COLO668 (cell line): Measurements from ENCODE around the gene AUH.
"Not testable (repeated sequence)": the region's sequence is repeated elsewhere in the genome, so short reads cannot be mapped to it uniquely, and the experiment has no call there.

Experiments used
- DNase-seq: peaks from one replicate; lab custom pipeline; 2025; ENCODE audit not compliant: unreplicated experiment; lab: John Stamatoyannopoulos, UW

Gene AUH, protein sequence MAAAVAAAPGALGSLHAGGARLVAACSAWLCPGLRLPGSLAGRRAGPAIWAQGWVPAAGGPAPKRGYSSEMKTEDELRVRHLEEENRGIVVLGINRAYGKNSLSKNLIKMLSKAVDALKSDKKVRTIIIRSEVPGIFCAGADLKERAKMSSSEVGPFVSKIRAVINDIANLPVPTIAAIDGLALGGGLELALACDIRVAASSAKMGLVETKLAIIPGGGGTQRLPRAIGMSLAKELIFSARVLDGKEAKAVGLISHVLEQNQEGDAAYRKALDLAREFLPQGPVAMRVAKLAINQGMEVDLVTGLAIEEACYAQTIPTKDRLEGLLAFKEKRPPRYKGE

DNA sequence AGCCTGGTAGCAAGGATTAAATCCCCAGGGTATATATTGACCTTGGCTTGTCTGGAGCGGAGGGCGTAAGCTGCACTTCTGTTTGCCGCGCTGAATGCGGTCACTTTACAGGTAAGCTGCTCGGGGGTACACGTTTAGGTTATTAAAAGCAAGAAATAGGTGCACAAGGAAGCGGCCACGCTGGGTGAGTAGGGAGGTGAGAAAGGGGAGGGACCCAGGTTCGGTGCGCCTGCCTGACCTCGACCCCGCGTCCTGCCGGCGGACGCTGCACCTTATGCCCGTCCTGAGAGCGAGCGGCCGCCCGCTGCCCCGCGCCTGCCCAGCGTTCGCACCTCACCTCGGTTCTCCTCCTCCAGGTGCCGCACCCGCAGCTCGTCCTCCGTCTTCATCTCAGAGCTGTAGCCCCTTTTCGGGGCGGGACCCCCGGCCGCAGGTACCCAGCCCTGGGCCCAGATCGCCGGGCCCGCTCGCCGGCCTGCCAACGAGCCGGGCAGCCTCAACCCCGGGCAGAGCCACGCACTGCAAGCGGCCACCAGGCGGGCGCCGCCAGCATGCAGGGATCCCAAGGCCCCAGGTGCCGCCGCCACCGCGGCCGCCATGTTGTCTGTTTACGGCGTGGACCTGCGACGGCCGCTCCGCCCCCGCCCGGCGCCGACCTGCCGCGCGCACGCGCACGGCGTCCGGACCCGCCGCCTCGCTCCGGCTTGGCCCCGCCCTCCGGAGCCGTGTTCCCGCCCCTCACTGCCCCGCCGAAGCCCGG, at the start of gene AUH:
AUH (minus strand) TSS at position 628 of the 760 bp plus-strand sequence; CDS start at position 599, 29 bp downstream.
- peak; percentile 92 for DNase-seq

DNA sequence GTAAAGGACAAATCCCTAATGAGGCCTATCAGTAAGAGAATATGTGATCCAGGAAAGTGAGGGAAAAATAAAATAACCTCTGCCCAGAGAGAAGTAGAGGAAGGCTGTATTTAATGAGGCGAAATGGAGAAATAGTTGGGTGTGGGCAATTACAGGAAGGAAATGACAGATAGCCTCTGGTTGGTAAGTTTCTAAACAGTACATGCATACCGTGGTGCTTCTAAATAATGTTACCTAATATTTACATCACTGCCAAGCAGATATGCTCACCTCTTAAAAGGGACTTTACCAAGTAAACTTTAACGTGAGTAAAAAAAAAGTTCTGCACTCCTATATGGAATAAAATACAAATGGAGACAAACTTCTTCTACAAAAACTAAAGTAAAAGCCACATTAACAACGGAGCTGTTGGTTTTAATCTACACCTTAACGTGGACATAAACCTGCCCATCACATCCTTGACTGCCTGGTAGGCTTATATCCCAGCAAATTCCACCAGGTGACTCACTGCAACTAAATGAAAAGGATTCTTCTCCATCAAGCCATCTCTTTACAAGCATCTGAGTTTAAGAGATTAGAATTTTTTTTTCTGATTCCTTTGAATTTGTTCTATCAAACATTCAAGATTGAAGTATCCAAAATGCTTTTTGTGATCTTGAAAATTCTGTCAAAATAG, 49.5 kb upstream of the AUH start:
- DNase-seq = no peak

DNA sequence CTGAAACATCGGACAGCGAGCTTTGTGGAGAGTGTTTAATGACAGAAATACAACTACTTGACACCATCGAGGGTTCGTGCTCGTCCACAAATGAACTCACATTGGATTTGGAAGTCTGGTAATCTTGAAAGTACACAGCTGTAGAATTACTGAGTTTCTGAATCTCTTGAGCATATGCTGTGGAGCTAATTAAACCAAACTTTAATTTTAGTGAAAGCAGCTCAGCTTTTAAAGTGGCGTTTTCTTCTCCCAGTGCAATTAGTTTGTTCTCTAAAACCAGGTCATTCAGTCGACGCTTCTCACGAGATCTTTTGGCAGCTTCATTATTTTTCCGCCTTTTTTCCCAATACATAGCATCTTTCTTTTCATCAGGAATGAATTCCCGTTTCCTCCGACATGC, 48.4 kb upstream of the AUH start:
- DNase-seq = no peak

DNA sequence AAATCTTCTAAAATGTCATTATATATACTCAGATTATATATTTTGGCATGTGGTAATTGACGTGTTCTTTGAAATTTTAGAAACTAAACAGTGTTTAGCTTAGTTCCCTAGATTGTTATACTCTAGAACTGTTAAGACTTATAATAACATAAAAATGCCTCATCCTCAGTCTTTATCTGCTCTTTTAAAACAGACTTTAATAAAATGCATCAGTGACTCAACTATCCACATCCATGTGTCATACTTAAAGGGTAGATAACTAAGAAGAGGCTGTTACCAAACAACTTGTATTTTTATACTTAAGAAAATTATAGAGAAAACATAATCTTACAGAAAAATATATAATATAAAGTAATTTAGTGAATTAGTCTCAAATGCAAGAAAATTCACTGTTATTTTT, 46.8 kb upstream of the AUH start:
- DNase-seq = no peak

DNA sequence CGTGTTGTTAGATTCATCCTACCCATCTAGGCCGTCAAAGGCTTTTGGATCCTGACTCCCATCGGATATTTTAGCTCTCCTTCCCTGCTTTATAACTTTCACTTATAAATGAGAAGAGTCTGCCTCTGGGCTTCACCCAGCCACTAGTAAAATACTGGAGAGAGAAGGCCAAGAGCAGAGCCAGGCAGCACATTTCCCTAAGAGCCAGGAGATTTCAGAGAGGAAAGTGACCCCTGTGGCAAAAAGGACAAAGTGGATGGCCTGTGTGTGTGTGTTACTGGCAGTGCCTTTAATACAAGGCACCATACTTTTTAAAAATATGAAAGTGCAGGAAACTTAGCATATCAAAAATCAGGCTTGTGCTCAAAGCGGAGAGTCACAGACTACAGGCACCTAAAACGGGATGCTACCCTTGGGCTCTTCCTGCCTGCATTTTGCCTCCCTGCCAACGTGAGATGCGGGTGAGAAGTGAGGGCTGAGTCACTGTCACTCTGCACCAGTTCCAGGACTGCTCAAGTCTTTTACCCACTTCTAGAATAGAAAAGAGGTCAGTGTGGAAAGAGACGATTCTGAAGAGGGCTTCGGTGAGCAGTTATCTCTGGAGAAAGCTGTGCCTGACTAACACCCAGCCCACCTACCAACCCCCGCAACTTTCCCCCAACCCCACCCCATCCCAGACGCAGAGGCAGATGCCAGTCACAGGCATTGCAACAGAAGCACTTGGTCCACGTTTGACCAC, 46.0 kb upstream of the AUH start:
- no peak for DNase-seq

DNA sequence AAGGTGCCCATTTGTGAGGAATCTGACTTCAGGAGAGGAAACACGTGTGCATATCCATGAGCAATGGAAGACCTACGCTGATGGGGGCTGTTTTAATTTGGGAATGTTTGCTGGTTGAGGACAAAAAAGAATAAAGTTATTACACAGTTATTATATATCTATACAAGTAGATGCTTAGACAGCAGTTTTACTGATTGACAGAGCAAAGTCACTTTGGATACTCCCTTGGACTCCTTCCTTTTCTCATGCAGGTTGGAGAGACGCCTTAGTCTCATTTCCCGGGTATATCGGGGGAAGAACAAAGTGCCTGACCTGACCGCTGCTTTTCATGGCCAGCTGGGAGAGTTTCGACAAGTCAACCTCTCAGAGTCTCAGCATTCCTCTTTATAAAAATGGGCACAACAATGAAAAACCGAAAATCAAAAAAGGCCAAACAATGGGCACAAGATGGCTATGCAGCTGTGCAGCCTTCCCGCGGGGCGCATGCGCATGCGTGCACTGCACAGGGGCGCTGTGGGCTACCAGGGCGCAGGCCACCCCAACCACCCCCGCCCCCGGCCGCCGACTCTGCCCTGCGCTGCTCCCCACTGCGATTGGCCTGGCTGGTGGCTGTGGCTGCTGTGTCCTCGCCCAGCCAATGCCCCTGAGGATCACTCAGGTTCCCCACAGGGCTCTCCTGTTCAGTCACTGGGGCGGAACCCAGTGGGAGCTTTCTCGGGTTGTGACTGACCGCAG, 43.8 kb upstream of the AUH start:
- DNase-seq = no peak

DNA sequence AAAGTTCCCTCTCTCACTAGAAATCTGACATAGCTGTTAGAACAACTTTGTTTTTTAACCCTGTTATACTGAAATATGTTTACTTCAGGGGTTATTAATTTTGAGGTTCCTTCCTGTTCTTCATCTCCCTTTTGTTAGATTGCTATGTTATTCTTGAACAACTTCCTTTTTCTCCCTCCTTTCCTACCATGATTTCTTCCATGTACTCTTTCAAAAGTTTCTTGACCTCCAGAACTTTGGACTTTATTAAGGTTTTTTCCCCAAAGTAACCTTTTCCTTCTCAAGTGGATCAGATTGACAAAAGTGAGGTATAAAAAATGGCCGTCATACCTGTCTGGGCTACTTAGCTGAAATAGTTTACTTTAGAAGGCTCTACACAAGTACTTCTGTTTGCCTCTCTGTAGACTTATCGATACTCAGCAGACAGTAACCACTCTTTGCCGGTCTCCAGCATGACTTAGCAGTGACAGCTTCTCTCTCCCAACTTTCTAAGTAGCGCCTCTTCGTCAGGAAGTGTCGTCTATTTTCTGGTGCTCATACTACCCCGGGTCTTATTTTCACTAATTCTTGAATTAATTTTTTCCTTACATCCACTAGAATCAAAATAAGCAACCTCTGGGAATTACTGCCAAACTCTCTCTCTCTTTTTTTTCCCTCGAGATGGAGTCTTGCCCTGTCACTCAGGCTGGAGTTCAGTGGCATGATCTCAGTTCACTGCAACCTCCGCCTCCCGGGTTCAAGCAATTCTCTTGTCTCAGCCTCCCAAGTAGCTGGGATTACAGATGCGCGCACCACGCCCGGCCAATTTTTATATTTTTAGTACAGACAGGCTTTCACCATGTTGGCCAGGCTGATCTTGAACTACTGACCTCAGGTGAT, 42.2 kb upstream of the AUH start:
- DNase-seq = no peak

DNA sequence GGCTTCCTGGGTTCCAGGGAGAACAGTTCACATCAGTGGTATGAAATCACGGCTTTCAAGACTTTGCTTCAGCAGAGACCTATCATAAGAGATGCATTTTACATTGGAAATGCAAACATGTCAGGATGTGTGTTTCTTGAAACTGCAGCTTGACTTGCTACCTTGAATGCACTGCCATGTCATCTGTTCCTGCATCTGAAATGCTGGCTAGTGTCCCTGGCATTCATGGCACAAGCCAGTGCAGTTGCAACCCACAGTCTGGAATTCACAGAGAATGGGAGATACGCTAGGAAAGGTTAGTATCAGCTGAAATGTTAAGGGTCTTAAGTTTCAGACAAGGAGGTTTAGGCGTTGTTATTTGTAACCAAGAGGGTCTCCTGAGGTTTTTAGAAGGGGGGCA, 37.2 kb upstream of the AUH start:
- DNase-seq = no peak

DNA sequence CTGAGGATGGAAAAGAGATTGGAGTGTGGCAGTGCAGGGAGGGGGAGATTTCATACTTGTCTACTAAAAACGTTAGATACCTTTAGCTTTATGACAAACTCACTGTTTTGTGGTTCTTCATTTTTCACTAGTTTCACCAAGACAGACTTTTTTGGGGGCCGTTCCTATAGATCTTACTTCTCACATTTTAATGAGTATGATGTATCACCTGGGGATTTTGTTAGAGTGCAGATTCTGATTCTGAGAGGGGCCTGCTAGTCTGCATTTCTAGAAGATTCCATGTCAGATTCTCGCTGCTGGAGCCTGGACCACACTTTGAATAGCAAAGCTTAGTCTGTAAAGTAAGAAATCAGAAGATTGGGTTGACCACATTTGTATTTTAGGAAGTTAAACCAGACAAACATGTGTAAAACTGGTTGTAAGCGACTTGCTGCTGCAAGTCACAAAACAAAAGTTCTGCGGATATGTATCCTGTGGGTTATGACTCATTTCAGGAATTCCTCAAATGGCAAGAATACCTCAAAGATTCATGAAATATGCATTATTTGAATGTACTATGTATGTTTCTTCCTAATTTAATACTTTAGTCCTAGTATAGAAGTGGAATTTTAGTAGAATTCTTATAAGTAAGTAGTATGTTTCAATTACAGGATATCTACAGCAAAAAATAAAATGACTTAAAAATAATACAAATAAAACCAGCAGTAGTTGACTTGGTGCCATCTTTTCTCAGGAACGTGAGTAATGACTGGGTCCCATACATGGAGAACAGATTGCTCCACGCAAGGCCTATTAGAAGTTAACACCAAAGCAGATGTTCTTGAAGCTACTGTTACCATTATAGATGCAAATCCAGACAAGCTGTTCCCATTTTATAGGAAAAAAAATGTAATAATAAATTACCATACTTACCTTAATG, 34.1 kb upstream of the AUH start:
- no peak for DNase-seq

DNA sequence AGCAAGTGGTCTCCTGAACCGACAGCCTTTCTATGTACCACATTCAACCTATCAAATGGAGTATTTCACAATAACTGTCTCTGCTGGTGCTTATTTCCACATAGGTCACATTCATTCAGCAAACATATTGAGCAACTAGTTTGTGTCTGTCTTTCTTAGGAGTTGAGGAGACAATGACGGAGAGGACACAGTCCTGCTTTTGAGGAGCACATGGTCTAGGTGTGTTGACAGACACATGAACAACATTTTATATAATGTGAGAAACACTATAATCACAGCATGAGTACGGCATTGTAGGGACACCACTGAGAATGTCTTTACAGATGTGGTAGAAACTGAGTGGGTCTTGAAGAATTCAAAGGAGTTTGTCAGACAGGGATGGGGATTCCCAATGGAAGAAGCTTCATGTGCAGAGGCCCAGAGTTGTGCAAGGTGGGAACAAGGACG, 33.4 kb upstream of the AUH start:
- no peak for DNase-seq

DNA sequence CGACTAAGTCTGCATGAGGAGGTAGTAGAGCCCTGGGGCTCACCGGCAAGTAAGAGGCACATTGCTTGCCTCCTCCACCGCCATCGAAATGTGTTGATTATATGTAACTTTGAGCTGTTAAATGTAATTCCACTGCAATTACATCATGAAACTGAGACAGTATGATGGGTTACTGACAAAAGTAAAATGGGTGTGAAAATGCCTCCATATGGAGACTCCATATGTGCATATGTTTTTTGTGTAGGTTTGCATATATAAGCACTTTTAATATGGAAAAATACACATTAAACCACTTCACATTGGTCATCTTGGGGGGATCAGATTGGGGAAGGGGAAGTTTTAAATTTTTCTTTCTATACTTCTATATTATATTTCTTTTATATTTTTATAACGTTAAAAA, 32.1 kb upstream of the AUH start:
- no peak for DNase-seq

DNA sequence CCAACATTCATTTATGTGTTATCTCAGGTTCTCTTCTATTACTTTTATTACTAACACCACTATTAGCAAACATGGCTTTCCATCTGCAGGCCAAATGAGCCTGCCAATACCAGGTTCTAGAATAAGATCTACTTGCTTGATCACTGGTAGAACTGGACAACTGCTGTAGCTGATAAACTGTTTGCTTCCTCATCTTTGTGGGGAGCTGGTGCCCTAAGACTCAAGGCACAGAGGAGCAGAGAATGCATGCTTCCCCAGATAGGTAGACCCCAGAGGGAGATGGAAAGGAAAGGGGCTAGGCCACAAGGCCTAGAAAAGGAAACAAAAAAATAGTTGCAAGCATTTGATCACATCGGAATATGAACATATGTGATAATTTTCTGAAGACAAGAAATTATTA, 30.7 kb upstream of the AUH start:
- no peak for DNase-seq

DNA sequence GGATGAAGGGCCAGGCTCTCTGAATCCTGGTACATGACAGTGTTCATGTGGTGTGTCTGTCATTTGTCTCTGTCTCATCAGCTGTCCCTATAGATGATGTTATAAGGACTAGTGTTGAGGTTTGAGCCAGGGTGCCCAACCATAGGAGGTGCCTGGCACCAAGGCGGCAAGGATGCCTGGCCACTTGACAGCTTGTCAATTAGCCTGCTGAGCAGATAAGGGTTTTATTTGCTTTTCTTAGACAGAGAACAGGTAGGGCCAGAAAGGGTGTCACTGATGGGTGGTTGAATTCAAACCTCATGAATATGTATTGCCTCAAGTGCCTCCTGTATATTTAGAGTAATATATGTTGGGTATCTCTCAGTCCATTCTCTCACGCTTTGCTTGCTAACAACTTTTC, 30.1 kb upstream of the AUH start:
- no peak for DNase-seq

DNA sequence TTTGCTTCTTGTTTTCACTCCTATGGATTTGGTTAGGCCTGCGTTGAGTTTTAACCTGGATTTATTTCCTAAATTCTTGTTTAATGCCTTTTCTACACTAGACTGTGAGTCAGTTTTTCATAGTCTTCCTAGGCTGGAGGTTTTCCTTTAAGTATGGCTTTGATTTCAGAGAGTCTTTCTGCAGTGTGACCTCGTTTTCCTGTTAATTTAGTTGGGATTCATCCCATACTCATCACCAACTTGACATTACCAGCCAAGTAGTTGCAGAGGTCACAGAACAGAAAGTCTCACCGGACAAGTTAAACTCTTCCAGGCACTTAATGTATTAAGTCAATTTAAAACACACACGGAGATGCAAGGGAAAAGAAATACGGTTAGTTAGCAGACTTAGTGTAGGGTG, 29.7 kb upstream of the AUH start:
- no peak for DNase-seq

DNA sequence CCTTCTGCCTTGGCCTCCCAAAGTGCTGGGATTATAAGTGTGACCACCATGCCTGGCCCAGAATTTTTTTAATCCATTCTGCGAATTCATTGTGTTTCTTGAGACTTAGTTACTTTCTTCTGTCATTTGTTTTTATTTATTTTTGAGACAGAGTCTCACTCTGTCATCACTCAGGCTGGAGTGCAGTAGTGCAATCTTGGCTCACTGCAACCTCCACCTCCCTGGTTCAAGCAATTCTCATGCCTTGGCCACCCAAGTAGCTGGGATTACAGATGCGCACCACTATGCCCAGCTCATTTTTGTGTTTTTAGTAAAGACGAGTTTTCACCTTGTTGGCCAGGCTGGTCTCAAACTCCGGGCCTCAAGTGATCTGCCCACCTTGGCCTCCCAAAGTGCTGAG, 28.0 kb upstream of the AUH start:
- not testable (repeated sequence) for DNase-seq

DNA sequence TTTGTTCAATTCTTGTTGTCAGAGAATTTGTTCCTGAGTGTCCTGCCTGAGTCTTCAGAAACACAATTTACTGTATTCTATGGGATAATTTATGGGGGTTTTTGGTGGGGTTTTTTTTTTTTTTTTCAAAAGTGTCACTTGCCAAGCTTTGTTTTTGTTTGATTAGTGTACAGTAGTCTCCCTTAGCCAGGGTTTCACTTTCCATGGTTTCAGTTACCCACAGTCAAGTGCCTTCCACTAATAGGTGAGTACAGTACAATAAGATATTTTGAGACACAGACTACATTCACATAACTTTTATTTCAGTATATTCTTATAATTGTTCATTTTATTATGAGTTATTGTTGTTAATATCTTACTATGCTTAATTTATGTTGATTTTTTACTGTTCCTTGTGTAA, 25.0 kb upstream of the AUH start:
- DNase-seq = no peak

DNA sequence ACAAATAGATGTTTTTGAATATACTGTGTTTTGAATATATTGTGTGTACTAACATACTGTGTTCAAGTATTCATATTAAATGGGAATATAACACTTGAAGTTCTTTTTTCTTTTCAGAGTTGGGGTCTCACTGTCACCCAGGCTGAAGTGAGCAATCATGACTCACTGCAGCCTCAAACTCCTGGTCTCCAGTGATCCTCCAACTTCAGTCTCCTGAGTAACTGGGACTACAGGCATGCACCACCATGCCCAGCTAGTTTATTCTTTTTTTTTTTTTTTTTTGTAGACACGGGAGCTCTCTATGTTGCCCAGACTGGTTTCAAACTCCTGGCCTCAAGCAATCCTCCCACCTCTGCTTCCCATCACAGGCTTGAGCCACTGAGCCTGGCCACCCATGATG, 23.2 kb upstream of the AUH start:
- DNase-seq = no peak

DNA sequence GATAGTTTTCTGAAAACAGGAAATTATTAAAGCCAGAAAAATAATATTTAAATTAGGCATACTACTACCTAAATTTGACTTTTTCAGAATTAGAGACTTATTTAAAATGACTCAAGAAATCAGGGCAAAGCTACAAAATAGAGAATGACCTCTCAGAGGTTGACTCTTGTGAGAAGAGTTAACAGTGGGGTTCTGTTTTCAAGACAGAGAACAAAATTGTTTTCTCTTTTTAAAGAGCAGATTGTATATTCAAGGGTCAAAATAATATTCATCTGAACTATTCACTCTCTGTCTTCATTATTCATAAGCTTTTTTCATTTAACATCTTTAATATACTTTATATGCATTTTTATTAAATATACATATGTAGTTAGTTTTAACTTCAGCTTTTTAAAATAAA, 21.9 kb upstream of the AUH start:
- no peak for DNase-seq

DNA sequence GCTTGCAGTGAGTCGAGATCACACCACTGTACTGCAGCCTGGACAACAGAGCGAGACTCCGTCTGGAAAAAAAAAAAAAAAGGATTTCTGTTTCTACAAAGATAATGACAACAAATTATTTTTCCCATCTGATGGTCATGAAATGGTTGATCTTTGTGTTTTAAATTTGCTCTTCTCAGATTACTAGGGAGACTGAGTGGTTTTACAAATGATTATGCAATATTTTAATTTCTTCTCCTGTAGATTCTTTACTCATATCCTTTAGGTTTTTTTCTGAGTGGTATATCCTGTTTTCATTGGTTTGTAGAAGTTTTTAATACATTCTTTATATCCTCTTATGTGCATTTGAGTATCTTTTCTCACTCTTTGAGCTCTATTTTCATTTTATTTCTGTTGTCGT, 20.6 kb upstream of the AUH start:
- no peak for DNase-seq
